GM15510 (cell line): ENCODE results near the gene SMC6.

Source experiments
- POLR2A ChIP-seq: IDR thresholded peaks from 3 replicates; pipeline ENCODE4 v1.6.1; 2011; ENCODE audit warnings: borderline replicate concordance; ENCODE audit not compliant: insufficient read length; ENCODE audit errors: extremely low read depth

The SMC6 gene

GRCh38 chr2:17788773-17789172, 35.2 kb upstream of the SMC6 start:
- TF ChIP-seq POLR2A: no peak

GRCh38 chr2:17786727-17787126, 33.1 kb upstream of the SMC6 start:
- TF ChIP-seq POLR2A: no peak

- no peak for TF ChIP-seq POLR2A
These were observed 27.9 kb upstream of the SMC6 start for GRCh38 chr2:17781482-17781881.

DNA sequence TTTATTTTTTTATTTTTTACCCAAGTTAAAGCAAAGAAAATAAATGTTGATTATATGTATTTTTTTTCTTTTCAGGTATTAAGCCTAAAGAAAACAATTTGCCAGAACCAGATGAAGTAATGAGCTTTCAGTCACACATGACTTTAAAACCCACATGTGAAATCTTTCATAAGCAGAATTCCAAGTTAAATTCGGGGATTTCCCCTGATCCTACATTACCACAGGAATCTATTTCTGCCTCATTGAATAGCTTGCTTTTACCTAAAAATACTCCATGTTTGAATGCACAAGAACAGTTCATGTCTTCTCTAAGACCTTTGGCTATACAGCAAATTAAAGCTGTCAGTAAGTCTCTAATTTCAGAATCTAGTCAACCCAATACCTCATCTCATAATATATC, 26.9 kb upstream of the SMC6 start:
- no peak for TF ChIP-seq POLR2A

DNA sequence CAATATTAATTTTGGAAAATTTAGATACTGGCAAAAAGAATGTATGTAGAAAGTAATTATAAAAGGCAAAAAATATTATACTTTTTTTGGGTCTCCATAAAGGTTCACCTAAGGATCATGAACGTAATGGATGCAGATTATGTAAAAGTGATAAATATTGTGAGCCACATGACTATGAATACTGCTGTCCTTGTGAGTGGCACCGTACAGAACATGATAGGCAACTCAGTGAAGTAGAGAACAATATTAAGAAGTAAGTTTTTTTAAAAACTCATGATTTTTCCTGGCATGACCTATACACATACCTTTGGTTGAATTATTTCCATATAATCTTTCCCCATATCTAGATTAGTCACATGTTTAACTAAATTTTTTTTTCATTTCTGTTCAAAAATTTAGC, 18.9 kb upstream of the SMC6 start:
- no peak for TF ChIP-seq POLR2A

DNA sequence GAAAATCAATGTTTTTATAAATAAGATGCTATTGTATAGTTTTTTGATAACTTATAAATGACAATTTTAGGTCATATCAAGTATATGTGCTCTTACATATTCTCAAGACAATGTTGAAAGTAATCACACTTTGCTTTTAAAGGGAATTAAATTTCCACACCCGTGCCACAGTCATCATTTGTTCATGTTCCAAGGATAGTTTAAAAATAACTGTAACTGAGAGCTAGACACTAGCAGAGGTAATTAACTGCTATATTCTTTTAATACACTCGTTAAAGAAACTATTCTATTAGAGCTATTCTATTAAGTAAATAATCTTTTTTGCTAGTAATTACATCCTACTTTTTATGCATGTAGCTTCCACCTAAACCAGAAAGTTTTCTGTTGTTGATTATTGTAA, 18.3 kb upstream of the SMC6 start:
- TF ChIP-seq POLR2A: no peak

DNA sequence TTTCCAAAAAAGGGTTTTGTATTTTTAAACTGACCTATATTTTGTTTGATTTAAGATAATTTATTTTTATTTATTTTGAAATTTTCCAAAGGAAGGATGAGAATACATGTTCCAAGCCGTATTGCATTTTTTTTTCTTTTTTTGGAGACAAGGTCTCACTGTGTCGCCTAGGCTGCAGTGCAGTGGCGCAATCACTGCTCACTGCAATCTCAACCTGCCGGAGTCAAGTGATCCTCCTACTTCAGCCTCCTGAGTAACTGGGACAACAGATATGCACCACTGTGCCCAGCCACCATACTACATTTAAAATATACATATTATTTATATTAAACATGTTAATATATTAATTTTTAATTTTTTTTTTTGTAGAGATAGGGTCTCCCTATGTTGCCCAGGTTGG, 15.3 kb upstream of the SMC6 start:
- TF ChIP-seq POLR2A: no peak

GRCh38 chr2:17765398-17765797, 11.8 kb upstream of the SMC6 start:
- no peak for TF ChIP-seq POLR2A

DNA sequence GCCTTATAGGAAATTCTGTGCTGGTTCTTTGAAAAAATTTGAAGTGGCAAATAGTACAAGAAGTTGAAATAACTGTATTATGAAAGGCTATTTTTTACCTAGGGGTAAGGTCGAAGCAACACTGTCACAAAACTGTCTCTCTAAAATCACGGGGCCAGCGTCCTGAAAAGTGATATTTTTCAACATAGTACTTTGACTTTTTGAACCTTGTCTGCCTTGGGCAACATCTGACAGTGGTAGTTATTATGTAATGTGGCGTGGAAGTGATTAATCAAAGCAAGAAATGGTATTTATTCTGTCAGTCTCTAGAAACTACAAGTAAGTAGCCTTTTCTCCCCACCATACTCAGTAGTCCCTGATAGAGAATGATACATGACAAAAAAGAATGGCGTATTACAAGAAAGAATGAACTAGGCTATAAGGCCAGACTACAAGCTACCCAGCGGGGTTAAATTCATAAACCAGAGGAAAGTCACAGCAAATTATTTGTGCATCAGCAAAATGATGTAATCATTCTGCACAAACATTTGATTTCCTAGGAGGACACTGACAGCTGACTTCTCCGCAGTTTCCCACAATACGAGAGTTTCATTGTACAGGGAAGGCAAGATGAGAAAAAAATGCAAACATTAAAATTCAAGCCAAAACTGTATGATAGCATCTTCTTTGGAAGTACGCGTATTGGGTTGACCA, 10.2 kb upstream of the SMC6 start:
- TF ChIP-seq POLR2A: no peak

DNA sequence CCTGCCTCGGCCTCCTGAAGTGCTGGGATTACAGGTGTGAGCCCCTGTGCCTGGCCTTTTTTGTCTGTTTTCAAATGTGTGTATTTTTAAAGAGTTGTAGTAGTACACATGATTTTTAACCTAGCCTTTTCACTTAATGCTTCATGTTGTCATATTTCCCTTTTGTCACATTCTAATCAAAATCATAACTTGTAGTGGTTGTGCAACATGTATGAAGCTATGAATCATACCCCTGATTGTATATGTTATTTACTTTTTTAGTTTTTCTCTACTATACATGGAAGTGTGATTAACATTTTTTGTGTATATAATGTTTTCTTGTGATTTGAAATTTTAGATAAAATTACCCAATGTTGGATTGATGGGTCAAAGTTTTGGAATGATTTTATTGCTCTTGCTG, 8.8 kb upstream of the SMC6 start:
- no peak for TF ChIP-seq POLR2A

GRCh38 chr2:17759805-17760204, 6.2 kb upstream of the SMC6 start:
- no peak for TF ChIP-seq POLR2A

DNA sequence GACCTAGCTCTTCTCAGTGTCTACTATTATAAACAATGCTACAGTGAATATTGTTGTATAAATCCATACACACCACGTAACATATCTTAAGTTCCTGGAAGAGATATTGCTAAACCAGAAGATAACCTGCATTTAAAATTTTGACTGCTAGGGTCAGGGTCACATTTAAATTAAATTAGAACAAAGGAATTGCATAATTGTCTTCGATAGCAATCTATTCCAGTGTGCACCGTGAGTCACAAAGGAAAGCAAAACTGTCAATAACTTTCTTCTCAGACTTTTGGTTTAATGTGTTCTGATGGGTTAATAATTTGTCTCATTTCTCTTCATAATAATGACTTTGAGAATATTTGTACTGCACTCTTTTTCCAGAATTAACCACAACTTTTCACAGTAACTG, 4.5 kb upstream of the SMC6 start:
- TF ChIP-seq POLR2A: no peak

DNA sequence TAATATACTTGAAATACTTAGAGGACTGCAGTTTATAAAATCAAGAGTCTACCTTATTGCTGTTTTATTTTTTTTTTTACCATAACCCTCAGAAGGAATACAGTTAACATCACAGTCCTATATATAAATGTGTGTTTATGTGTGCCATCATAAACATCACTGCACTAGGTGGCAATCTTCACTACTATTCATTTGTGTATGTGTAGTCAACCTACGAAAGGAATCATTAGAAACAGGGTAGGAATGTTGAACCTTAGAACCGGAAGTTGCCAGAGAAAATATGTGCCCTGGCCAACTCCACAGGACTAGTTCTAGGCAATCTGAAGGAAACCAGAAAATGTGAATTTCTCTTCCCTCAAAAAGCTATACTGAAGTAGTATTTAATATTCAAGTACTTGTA, 3.7 kb upstream of the SMC6 start:
- TF ChIP-seq POLR2A: no peak

- TF ChIP-seq POLR2A: no peak
These were observed 3.1 kb upstream of the SMC6 start for GRCh38 chr2:17756668-17757067.

DNA sequence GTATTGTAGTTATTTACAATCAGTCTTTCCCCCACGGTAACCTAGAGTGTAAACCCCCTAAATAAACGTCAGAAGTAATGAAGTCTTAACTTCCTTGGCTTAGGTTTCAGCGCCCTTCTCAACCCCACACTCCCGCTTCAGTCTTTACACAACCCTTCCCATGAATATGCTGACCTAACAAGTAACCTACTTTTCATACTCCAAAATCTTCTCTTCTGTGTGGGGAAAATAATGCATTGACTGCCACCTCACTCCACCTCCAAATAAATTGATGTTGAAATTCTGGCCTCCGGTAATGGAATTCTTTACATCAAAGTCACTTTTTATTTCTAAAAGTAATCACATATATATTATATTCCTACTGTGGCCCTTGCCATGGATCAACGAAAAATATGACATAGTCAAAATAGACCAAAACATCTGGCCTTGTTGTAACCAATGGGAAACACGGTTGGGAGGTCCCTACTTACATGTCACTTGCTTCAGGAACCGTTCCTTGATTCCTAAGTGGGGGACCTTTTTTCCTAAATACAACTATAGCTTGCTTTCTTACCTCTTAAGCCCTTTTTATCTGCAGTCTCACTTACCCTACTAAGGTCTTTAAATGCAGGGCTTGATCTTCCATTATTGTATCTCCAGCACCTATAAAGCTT, 1.3 kb upstream of the SMC6 start:
- no peak for TF ChIP-seq POLR2A
